Kidney capillary endothelial cell (primary cell): ENCODE measurements around the gene VPS33B.

Experiments
- DNase-seq: peaks from one replicate; pipeline ENCODE4 v3.0.0-alpha.2; 2018; ENCODE audit warnings: low spot score

Gene VPS33B

GRCh38 chr15:90974216-90974615, 48.2 kb downstream of the VPS33B start:
- no peak for DNase-seq

GRCh38 chr15:90972133-90972532, 50.3 kb downstream of the VPS33B start:
- DNase-seq: no peak

- no peak for DNase-seq
These were observed 52.1 kb downstream of the VPS33B start for GRCh38 chr15:90970274-90970673.

- no peak for DNase-seq
These were observed 54.0 kb downstream of the VPS33B start for GRCh38 chr15:90968434-90968833.

GRCh38 chr15:90967206-90967605, 55.2 kb downstream of the VPS33B start:
- DNase-seq: no peak

GRCh38 chr15:90966262-90966661, 56.1 kb downstream of the VPS33B start:
- DNase-seq: no peak

- no peak for DNase-seq
These were observed 60.4 kb downstream of the VPS33B start for GRCh38 chr15:90962021-90962420.

- DNase-seq: no peak
These were observed 61.9 kb downstream of the VPS33B start for GRCh38 chr15:90960298-90961091.

- DNase-seq: no peak
These were observed 62.5 kb downstream of the VPS33B start for GRCh38 chr15:90959894-90960293.

- DNase-seq: no peak
These were observed 63.3 kb downstream of the VPS33B start for GRCh38 chr15:90959028-90959595.

- DNase-seq: no peak
These were observed 64.6 kb downstream of the VPS33B start for GRCh38 chr15:90957791-90958190.

- no peak for DNase-seq
These were observed 65.2 kb downstream of the VPS33B start for GRCh38 chr15:90957031-90957790.

- no peak for DNase-seq
These were observed 65.9 kb downstream of the VPS33B start for GRCh38 chr15:90956274-90957030.

GRCh38 chr15:90955624-90956273, 66.6 kb downstream of the VPS33B start:
- no peak for DNase-seq

- peak; percentile 87 for DNase-seq
These were observed 67.4 kb downstream of the VPS33B start, which contains the start of gene RCCD1 for GRCh38 chr15:90954712-90955623. Gene RCCD1 (plus strand): TSS chr15:90954884. CDS start chr15:90956735, 1,851 bp downstream.

GRCh38 chr15:90953947-90954711, 68.3 kb downstream of the VPS33B start:
- no peak for DNase-seq

GRCh38 chr15:90952901-90953677, 69.3 kb downstream of the VPS33B start:
- DNase-seq: no peak

GRCh38 chr15:90950676-90951075, 71.7 kb downstream of the VPS33B start:
- DNase-seq: no peak
